Esophagus squamous epithelium (tissue), 4 donors: ENCODE results near the gene TSPAN6.

Source experiments
- CTCF ChIP-seq, 6 experiments: fragments of 450-650 bp in 4 of 6; fragments of 200-600 bp in 2 of 6; sonication (generic) in 2 of 6; IDR thresholded peaks; one replicate each; pipeline ENCODE4 v1.5.1; 2016 to 2019; ENCODE audit warnings: antibody characterized with exemption in 6 of 6, mild to moderate bottlenecking in 4 of 6, moderate library complexity in 4 of 6
- POLR2A ChIP-seq, 4 donors: fragments of 450-650 bp; IDR thresholded peaks; one replicate each; pipeline ENCODE4 v1.6.1; 2017; ENCODE audit warnings: antibody characterized with exemption in 4 of 4, mild to moderate bottlenecking in 4 of 4, moderate library complexity in 3 of 4

GRCh38 chrX:100654261-100654660, 17.7 kb upstream of the TSPAN6 start:
- TF ChIP-seq CTCF (IDR thresholded peaks at IDR 0.05): peak in 1 of 6 experiments; percentile 7
- TF ChIP-seq POLR2A (IDR thresholded peaks at IDR 0.05): no peak
